ENCODE data around the gene ZNF417. TPM values are rescaled to one million over a fixed set of nuclear protein-coding genes. Genes with fewer than 3 reads are reported as not detected.

The ZNF417 gene
- total and polyA plus RNA-seq, 2 donors (not counting 3 experiments of a cell fraction or from before 2014, with no cell fraction given): 3.1 to 17.8 TPM

DNA sequence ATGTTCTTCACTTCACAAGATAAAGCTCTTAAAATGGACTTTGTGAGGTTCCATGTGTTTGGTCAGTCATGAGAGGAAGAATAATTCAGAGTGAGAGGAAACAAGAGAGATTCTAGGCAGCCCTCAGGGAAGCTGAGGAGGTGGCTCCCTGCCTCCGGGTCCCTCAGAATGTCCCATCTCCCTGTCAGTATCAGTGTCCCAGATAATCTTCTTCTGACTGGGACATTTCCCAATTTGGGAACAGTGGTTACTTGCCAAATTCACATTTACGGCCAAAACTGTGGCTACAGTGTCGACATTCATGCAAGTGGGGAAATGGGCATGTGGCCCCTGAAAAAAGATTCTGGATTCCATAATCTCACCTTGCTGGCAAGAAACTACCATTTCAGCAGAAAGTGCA is 9.0 kb downstream of the ZNF417 start:
- H3K9me1 ChIP-seq (replicated peaks; ENCODE audit: control insufficient read depth, extremely low read depth, insufficient read depth, low read length): no peaks in the 10 kb centered on the region
- H3K36me3 ChIP-seq (ENCODE audit: control insufficient read depth in 2 of 2, extremely low read depth in 1 of 2, insufficient read depth in 2 of 2, low read length in 2 of 2): peaks cover 0 to 4% of the 10 kb centered on the region in 2 experiments
- H2AFZ ChIP-seq (ENCODE audit: low read depth, low read length): no peak overlapping the region
- CTCF ChIA-PET: no interaction called here
- intact Hi-C loops (cut with micrococcal nuclease): no loop called here
- dilution Hi-C loops (cut with MboI; ENCODE audit: extremely low pct_ligation_motif_present, low sequenced_read_pairs): no loop called here
- no peaks in the 10 kb centered on the region for H3K79me2 ChIP-seq (ENCODE audit: control insufficient read depth, insufficient read depth, low read length)
- POLR2A ChIA-PET: no interaction called here
- no peak overlapping the region for H3K9ac ChIP-seq (replicated peaks; ENCODE audit: extremely low read depth, insufficient read depth, low read length)
- H3K27ac ChIP-seq (ENCODE audit: insufficient read depth, low read depth, low read length): no peak overlapping the region
- FAIRE-seq (no peak), DNase-seq (ENCODE audit: low read depth, low spot score) (no peak)
- no peaks in the 10 kb centered on the region for H3K27me3 ChIP-seq (ENCODE audit: control insufficient read depth in 2 of 2, insufficient read depth in 2 of 2, low read length in 2 of 2)
- H3K4me1 ChIP-seq (ENCODE audit: control insufficient read depth, extremely low read depth, insufficient read depth, low read length): no peaks in the 10 kb centered on the region
- H3K4me2 ChIP-seq (ENCODE audit: insufficient read depth, low read length): no peak overlapping the region
- BruUV-seq (replicated peaks): no TSS peak
- H4K20me1 ChIP-seq (replicated peaks; ENCODE audit: control insufficient read depth, extremely low read depth, insufficient read depth, low read length): no peaks in the 10 kb centered on the region
- H3K9me3 ChIP-seq (replicated peaks; ENCODE audit: control insufficient read depth, insufficient read depth, low read length): peaks cover 4% of the 10 kb centered on the region
- H3K4me3 ChIP-seq (replicated peaks in 1 of 3; ENCODE audit: insufficient read depth in 1 of 3, low read depth in 1 of 3, low read length in 3 of 3): no peak overlapping the region
- no peak for TF ChIP-seq FOS (IDR thresholded peaks at IDR 0.05; ENCODE audit: borderline replicate concordance, insufficient read depth, low read length)

DNA sequence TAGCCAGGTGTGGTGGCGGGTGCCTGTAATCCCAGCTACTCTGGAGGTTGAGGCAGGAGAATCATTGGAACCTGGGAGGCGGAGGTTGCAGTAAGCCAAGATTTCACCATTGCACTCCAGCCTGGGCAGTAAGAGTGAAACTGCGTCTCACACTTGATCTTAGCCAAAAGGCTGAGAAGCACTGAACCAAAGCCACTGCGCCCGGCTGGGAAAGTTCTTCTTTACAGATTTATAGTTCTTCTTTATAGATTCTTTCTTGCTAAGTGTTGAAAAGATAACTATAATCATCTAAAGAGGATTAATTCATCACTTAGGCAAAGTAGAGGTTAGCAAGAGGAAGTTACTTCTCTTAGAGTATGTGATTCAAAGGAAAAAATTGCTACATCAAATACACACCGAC is 11.1 kb downstream of the ZNF417 start:
- H3K9me3 ChIP-seq (replicated peaks; ENCODE audit: control insufficient read depth, insufficient read depth, low read length): peaks cover 4% of the 10 kb centered on the region
- H3K27me3 ChIP-seq (ENCODE audit: control insufficient read depth in 2 of 2, insufficient read depth in 2 of 2, low read length in 2 of 2): no peaks in the 10 kb centered on the region
- no peak for FAIRE-seq
- no peaks in the 10 kb centered on the region for H3K9me1 ChIP-seq (replicated peaks; ENCODE audit: control insufficient read depth, extremely low read depth, insufficient read depth, low read length)
- CTCF ChIA-PET: no interaction called here
- H2AFZ ChIP-seq (ENCODE audit: low read depth, low read length): no peak overlapping the region
- no peaks in the 10 kb centered on the region for H3K79me2 ChIP-seq (ENCODE audit: control insufficient read depth, insufficient read depth, low read length)
- POLR2A ChIA-PET: no interaction called here
- H3K9ac ChIP-seq (replicated peaks; ENCODE audit: extremely low read depth, insufficient read depth, low read length): no peak overlapping the region
- intact Hi-C loops (cut with micrococcal nuclease): no loop called here
- no peak overlapping the region for H3K4me3 ChIP-seq (replicated peaks in 1 of 3; ENCODE audit: insufficient read depth in 1 of 3, low read depth in 1 of 3, low read length in 3 of 3)
- no TSS peak for BruUV-seq (replicated peaks)
- H3K36me3 ChIP-seq (ENCODE audit: control insufficient read depth in 2 of 2, extremely low read depth in 1 of 2, insufficient read depth in 2 of 2, low read length in 2 of 2): peaks cover 0 to 2% of the 10 kb centered on the region in 2 experiments
- H4K20me1 ChIP-seq (replicated peaks; ENCODE audit: control insufficient read depth, extremely low read depth, insufficient read depth, low read length): no peaks in the 10 kb centered on the region
- TF ChIP-seq POLR2AphosphoS5 (IDR thresholded peaks at IDR 0.05; ENCODE audit: insufficient read depth, low read depth, low read length) (no peak), POLR2A (IDR thresholded peaks at IDR 0.05; ENCODE audit: low read depth, low read length) (no peak), MAX (IDR thresholded peaks at IDR 0.05; ENCODE audit: insufficient read depth, insufficient read length) (no peak), MYC (IDR thresholded peaks at IDR 0.05; ENCODE audit: low read depth, low read length) (no peak), GATA2 (IDR thresholded peaks at IDR 0.05; ENCODE audit: insufficient read depth, insufficient read length, low read depth, low read length) (no peak), FOS (IDR thresholded peaks at IDR 0.05; ENCODE audit: borderline replicate concordance, insufficient read depth, low read length) (no peak), EZH2 (IDR thresholded peaks at IDR 0.05; ENCODE audit: borderline replicate concordance, low read depth, low read length, severe bottlenecking) (no peak), JUN (IDR thresholded peaks at IDR 0.05; ENCODE audit: borderline replicate concordance, insufficient read depth, insufficient read length, low read depth) (no peak)
- TF ChIP-seq, protein P1, sequence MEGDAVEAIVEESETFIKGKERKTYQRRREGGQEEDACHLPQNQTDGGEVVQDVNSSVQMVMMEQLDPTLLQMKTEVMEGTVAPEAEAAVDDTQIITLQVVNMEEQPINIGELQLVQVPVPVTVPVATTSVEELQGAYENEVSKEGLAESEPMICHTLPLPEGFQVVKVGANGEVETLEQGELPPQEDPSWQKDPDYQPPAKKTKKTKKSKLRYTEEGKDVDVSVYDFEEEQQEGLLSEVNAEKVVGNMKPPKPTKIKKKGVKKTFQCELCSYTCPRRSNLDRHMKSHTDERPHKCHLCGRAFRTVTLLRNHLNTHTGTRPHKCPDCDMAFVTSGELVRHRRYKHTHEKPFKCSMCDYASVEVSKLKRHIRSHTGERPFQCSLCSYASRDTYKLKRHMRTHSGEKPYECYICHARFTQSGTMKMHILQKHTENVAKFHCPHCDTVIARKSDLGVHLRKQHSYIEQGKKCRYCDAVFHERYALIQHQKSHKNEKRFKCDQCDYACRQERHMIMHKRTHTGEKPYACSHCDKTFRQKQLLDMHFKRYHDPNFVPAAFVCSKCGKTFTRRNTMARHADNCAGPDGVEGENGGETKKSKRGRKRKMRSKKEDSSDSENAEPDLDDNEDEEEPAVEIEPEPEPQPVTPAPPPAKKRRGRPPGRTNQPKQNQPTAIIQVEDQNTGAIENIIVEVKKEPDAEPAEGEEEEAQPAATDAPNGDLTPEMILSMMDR (IDR thresholded peaks at IDR 0.05; ENCODE audit: extremely low read depth in 1 of 2, insufficient read depth in 1 of 2, low read depth in 1 of 2, low read length in 2 of 2): no peak
- H3K4me1 ChIP-seq (ENCODE audit: control insufficient read depth, extremely low read depth, insufficient read depth, low read length): no peaks in the 10 kb centered on the region
- H3K27ac ChIP-seq (ENCODE audit: insufficient read depth, low read depth, low read length): no peak overlapping the region
- dilution Hi-C loops (cut with MboI; ENCODE audit: extremely low pct_ligation_motif_present, low sequenced_read_pairs): no loop called here
- DNase-seq (ENCODE audit: low read depth, low spot score): no peak
- no peak overlapping the region for H3K4me2 ChIP-seq (ENCODE audit: insufficient read depth, low read length)

Data from endothelial cell of umbilical vein (primary cell).